Middle frontal gyrus (tissue), 1 donor: ENCODE measurements around the gene NFKBIB.

ENCODE experiments used
- DNase-seq: peaks from one replicate; pipeline ENCODE4 v3.0.0-alpha.2; 2015; ENCODE audit warnings: low spot score; ENCODE audit errors: extremely low spot score

Gene NFKBIB

GRCh38 chr19:38904581-38905539 is 5.1 kb downstream of the NFKBIB start:
- DNase-seq, result no peak

GRCh38 chr19:38905620-38906019 is 5.9 kb downstream of the NFKBIB start:
- no peak for DNase-seq

- DNase-seq, result no peak
These were observed 7.5 kb downstream of the NFKBIB start for GRCh38 chr19:38907227-38907626.

- DNase-seq, result no peak
These were observed 7.9 kb downstream of the NFKBIB start for GRCh38 chr19:38907670-38908069.

GRCh38 chr19:38908911-38909310 is 9.1 kb downstream of the NFKBIB start:
- no peak for DNase-seq

DNA sequence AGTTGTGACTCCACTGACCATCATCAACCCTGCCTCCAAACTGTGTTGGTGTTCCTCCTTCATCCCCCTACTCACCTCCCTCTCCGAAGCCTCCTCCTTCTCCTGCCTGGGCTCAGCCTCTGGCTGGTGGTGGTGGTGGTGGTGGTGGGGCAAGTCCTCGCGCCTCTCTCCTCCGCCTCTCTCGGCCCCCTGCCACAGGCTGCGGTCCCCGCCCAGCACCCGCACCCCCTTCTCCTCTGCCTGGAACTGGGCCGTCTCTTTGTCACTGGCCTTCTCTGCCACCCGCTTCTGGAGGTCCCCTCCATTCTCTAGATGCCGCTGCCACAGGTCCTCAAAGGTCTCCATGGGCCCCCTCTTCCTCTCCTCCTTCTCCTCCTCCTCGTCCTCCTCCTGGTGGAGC is 10.7 kb downstream of the NFKBIB start:
- no peak for DNase-seq

- no peak for DNase-seq
These were observed 11.7 kb downstream of the NFKBIB start for GRCh38 chr19:38911388-38912001.

- no peak for DNase-seq
These were observed 13.1 kb downstream of the NFKBIB start for GRCh38 chr19:38912600-38913514.

DNA sequence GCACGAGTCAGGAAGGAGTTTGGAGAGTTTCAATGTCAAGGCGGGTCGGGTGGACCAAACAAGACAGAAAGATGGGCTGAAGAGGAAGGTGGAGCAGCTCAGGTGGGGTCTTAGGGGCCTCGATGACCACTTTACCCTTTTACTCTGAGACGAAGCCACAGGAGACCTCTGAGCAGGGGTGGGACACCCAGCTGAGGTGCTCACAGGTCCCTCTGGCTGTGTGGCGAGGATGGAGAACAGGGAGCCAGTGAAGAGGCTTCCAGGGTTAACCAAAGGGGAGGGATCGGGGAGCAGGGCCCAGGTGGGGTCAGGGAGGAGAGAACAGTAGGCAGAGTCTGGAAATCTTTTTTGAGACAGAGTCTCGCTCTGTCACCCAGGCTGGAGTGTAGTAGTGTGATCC is 14.2 kb downstream of the NFKBIB start:
- DNase-seq, result no peak

DNA sequence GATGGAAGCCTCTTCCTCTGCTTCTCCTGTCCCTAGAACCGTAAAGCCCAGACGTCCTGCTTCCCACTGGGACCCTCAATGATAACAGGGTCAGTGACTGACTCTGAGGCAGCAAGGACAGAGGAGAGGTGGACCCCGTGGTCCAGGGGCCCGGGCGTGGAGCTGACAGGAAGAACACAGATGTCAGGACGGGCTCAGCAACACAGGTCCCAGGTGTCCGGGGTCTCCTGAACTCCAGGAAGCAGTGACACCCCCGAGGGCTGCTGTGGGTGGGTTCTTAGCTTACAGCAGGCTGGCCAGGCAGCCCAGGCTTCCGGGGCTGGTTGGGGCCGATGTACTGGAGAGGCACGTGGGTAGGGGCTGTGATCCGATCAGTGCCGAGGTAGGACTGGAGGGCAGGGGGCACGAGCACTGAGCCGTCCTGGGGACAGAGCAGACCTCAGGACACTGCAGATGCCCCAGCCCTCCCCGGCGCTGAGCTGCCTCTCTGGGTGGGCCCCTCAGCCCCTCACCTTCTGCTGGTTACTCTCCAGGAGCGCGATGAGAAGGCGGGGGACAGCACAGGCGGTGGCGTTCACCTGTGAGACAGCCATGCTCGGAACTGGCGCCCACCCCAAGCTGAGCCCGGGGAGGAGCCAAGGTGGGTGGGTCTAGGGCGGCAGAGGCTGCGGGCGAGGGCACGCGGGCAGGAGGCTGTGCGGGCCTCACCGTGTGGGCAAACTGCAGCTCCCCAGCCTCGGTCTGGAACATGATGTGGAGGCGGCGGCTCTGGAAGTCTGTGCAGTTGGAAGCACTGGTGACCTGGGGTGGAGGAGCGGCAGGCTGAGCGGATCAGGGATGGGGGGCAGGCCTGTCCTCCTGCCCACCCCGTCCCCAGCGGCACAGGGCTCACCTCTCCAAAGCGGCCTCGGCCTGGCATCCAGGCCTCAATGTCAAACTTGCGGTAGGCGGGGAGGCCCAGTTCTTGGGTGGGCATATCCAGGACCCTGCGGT is 15.9 kb downstream of the NFKBIB start:
- DNase-seq, result no peak

DNA sequence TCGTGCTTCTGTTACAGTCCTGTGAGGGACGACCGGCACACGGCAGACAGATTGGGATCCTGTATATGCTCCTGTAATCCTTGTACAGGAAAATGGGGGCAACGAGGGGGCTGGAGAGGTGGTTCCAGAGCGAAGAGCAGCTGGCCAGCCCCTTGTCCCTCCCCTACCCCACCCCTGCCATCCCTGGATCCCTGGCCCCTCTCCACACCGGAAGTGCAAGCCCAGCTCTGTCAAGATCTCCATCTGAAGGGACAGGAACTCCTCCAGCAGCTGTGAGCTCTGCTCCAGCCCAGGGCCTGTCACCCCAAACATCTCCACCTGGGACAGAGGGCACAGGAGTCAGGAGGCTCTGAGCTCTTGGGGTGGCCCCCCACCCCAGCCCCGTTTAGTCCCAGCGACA is 17.7 kb downstream of the NFKBIB start:
- no peak for DNase-seq

DNA sequence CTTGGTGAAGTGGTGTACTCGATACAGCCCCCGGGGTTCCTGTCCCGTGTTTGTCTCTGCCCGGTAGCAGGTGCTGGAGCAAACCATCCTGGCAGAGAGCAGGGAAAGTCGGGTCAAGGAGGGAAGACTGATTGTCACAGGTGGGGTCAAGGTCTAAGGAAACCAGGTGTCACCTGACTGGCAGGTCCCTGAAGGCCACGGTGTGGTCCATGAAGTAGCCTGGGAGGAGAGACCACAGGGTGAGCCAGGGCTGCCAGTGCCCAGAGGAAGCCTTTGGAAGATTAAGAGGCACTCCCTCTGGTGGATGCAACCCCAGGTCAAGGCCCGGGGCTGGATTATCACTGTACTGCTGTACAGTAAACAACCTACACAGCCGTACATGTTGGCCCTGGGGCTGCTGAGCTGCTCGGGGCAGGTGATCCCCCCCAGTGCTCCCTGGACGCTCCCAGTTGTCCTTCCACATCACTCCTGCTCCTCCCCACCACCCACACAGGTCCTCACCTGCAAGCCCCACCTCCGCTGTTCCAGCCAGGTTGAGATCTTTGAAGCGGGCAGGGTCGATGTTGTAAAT is 18.2 kb downstream of the NFKBIB start:
- DNase-seq, result no peak

GRCh38 chr19:38918526-38918925 is 18.8 kb downstream of the NFKBIB start:
- DNase-seq, result no peak

GRCh38 chr19:38919837-38920601 is 20.2 kb downstream of the NFKBIB start:
- DNase-seq, result no peak

DNA sequence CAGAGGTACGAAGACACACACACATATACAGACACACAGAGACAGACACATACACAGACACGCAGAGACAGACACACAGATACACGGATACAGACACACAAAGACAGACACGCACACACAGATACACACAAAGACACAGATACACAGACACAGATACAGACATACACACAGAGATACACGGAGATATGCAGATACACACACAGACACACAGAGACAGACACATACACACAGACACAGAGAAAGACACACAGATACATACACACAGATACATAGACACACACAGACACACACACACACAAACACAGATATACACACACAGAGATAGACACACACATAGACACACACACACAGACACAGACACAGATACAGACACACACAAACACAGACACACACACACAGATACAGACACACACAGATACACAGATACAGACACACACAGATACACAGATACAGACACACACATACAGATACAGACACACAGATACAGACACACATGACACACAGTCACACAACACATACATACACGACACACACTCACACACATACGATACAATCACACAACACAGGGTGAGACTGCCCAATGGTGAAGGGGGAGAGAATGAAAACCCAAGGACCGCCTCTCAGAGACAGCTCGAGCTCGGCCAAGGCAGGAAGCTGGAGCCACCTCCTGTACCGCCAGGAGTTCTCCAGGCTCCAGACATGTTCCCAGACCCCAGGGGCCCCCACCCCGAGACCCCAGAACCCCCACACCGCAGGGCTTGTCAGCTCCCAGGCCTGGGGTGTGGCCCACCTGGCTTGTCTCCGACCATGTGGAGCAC is 21.0 kb downstream of the NFKBIB start:
- DNase-seq, result no peak

DNA sequence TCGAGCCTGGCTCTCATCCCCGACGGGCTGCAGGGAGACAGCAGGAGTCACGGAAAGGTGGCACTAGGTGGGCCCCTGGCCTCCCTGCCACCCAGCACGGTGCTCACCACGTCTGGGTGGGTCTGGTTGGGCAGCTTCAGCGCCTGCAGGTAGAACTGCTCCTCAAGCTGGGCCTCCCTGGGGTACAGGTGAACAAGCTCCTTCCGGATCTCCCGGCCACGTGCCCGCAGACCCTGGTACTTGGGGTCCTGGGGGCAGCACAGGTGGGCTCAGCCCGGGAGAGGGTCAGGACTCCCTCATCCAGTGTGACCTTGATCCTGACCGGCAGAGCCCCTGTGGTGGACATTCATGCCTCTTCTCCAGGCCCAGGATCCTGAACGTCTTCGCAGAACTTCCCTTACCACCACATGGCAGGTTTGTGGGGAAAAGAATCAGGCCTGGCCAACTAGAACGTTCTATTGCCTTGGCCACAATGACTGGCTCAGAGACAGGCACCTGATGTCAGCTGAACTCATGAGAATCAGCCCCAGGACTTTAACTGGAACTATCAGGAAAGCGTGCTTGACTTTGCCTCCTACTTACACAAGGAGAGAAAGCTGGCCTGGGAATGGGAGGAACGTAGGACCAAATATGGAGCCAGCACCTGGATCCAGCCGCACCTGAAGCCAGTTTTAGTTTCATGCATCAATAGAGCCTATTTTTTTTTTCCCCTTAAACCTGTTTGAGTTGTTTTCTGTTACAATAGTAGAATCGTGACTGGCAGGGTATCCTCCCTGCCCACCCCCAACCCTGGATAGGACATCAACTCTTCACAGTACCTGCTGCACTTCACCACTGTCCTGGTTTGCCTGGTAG is 21.9 kb downstream of the NFKBIB start:
- no peak for DNase-seq

- DNase-seq, result no peak
These were observed 22.7 kb downstream of the NFKBIB start for GRCh38 chr19:38922482-38922881.

DNA sequence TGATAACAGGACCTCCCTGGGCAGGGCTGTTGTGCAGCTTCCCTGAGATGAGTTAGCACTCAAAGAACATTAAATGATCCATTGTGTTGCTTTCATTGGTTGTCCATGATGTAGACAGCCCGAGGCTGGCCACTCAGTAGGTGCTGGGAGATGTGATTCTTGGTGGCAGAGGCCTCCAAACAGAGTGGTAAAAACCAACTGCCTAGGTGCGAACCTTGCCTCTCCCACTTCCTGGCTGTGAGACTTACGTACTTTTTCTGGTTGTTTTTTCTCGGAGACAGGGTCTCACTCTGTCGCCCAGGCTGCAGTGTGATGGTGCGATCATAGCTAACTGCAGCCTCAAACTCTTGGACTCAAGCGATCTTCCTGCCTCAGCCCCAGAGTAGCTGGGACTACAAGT is 24.6 kb downstream of the NFKBIB start:
- DNase-seq, result no peak
